DND-41 (cell line): ENCODE data around the gene AKR1C2.
"Not testable (repeated sequence)": the region's sequence is repeated elsewhere in the genome, so short reads cannot be mapped to it uniquely, and the experiment has no call there.

Experiments used
- ATAC-seq: fragments of 200-7000 bp; cut with Tn5 transposase; 3 replicates; pipeline ENCODE4 v1.9.1; 2021; ENCODE audit warnings: low read depth; ENCODE audit not compliant: insufficient read depth
- DNase-seq: peaks from one replicate; pipeline ENCODE4 v3.0.0-alpha.2; 2020
- H2AFZ ChIP-seq: 2 replicates; pipeline ENCODE4 v1.6.0; 2012; ENCODE audit warnings: low read depth, low read length
- H3K27ac ChIP-seq: 2 replicates; pipeline ENCODE4 v1.5.1; 2012; ENCODE audit warnings: low read length, inconsistent platforms
- H3K27me3 ChIP-seq: fragments of 200-600 bp; sonication (generic); 2 replicates; pipeline ENCODE4 v1.6.0; 2012; ENCODE audit warnings: low read length, mild to moderate bottlenecking, inconsistent platforms; ENCODE audit not compliant: insufficient read depth, poor library complexity
- H3K36me3 ChIP-seq: 2 replicates; pipeline ENCODE4 v1.5.1; 2012; ENCODE audit warnings: low read length, inconsistent platforms; ENCODE audit not compliant: insufficient read depth
- H3K4me1 ChIP-seq: 2 replicates; pipeline ENCODE4 v1.5.1; 2012; ENCODE audit warnings: mild to moderate bottlenecking, low read length; ENCODE audit not compliant: insufficient read depth
- H3K4me2 ChIP-seq: 2 replicates; pipeline ENCODE4 v1.6.0; 2012; ENCODE audit warnings: mild to moderate bottlenecking, moderate library complexity, low read length, inconsistent platforms; ENCODE audit not compliant: insufficient read depth
- H3K4me3 ChIP-seq, 2 experiments: fragments of 200-600 bp in 1 of 2; shearing (Covaris generic) in 1 of 2; 2 replicates each; pipeline ENCODE4 v1.5.1; 2012 to 2016; ENCODE audit warnings: inconsistent platforms in 2 of 2, low read length in 2 of 2, mild to moderate bottlenecking in 2 of 2, low read depth in 1 of 2, moderate library complexity in 1 of 2
- H3K79me2 ChIP-seq: 2 replicates; pipeline ENCODE4 v1.6.0; 2012; ENCODE audit warnings: low read length, inconsistent platforms; ENCODE audit not compliant: insufficient read depth
- H3K9ac ChIP-seq: 2 replicates; pipeline ENCODE4 v1.6.0; 2012; ENCODE audit warnings: low read depth, mild to moderate bottlenecking, inconsistent platforms, low read length, moderate library complexity
- H3K9me3 ChIP-seq: 2 replicates; pipeline ENCODE4 v1.5.1; 2012; ENCODE audit warnings: low read length, moderate library complexity, mild to moderate bottlenecking, inconsistent platforms; ENCODE audit not compliant: insufficient read depth, severe bottlenecking
- H4K20me1 ChIP-seq: 2 replicates; pipeline ENCODE4 v1.6.0; 2012; ENCODE audit warnings: low read length; ENCODE audit not compliant: insufficient read depth
- EZH2 ChIP-seq: IDR thresholded peaks from 3 replicates; pipeline ENCODE4 v1.6.1; 2012; ENCODE audit warnings: borderline replicate concordance, low read depth, mild to moderate bottlenecking, moderate library complexity, low read length, inconsistent platforms; ENCODE audit not compliant: severe bottlenecking
- TF ChIP-seq, protein P1 (sequence below): IDR thresholded peaks from 2 replicates; pipeline ENCODE4 v1.5.1; 2012; ENCODE audit warnings: borderline replicate concordance, low read length, moderate library complexity, mild to moderate bottlenecking; ENCODE audit not compliant: poor library complexity, severe bottlenecking; ENCODE audit errors: extremely low read depth

The AKR1C2 gene

GRCh38 chr10:4990217-4990616, 13.4 kb downstream of the AKR1C2 start:
- ATAC-seq (no peak), DNase-seq (no peak)
- Histone ChIP-seq H3K27me3 (peaks cover 3% of the 10 kb centered on the region), H3K4me3 (no peak overlapping the region), H3K36me3 (no peaks in the 10 kb centered on the region), H3K9ac (no peak overlapping the region), H3K4me1 (no peaks in the 10 kb centered on the region), H3K4me2 (no peak overlapping the region), H2AFZ (no peak overlapping the region), H3K27ac (no peak overlapping the region), H3K9me3 (no peaks in the 10 kb centered on the region), H3K79me2 (no peaks in the 10 kb centered on the region), H4K20me1 (no peaks in the 10 kb centered on the region)
- TF ChIP-seq, protein P1, sequence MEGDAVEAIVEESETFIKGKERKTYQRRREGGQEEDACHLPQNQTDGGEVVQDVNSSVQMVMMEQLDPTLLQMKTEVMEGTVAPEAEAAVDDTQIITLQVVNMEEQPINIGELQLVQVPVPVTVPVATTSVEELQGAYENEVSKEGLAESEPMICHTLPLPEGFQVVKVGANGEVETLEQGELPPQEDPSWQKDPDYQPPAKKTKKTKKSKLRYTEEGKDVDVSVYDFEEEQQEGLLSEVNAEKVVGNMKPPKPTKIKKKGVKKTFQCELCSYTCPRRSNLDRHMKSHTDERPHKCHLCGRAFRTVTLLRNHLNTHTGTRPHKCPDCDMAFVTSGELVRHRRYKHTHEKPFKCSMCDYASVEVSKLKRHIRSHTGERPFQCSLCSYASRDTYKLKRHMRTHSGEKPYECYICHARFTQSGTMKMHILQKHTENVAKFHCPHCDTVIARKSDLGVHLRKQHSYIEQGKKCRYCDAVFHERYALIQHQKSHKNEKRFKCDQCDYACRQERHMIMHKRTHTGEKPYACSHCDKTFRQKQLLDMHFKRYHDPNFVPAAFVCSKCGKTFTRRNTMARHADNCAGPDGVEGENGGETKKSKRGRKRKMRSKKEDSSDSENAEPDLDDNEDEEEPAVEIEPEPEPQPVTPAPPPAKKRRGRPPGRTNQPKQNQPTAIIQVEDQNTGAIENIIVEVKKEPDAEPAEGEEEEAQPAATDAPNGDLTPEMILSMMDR = no peak
- TF ChIP-seq EZH2 = no peak

- H3K36me3 ChIP-seq, H3K9me3 ChIP-seq, DNase-seq, H3K4me1 ChIP-seq, H3K4me2 ChIP-seq, H3K27ac ChIP-seq, ATAC-seq, H3K4me3 ChIP-seq, H3K79me2 ChIP-seq, H2AFZ ChIP-seq, H4K20me1 ChIP-seq, H3K27me3 ChIP-seq, H3K9ac ChIP-seq: not testable (repeated sequence)
Observed at GRCh38 chr10:4988000-4988641, 15.5 kb downstream of the AKR1C2 start.

GRCh38 chr10:4984971-4985594, 18.6 kb downstream of the AKR1C2 start:
- DNase-seq = no peak
- H4K20me1 ChIP-seq = no peaks in the 10 kb centered on the region
- TF ChIP-seq, protein P1 = no peak
- no peak for TF ChIP-seq EZH2
- H3K4me1 ChIP-seq = no peaks in the 10 kb centered on the region
- H3K4me3 ChIP-seq = no peak overlapping the region
- H3K4me2 ChIP-seq = no peak overlapping the region
- H3K79me2 ChIP-seq = no peaks in the 10 kb centered on the region
- ATAC-seq = no peak
- no peak overlapping the region for H2AFZ ChIP-seq
- no peaks in the 10 kb centered on the region for H3K27me3 ChIP-seq
- H3K36me3 ChIP-seq = no peaks in the 10 kb centered on the region
- no peak overlapping the region for H3K27ac ChIP-seq
- H3K9me3 ChIP-seq = no peaks in the 10 kb centered on the region
- no peak overlapping the region for H3K9ac ChIP-seq

- Histone ChIP-seq H3K79me2 (no peaks in the 10 kb centered on the region), H3K4me3 (no peak overlapping the region), H3K9me3 (no peaks in the 10 kb centered on the region), H2AFZ (no peak overlapping the region), H3K4me1 (no peaks in the 10 kb centered on the region), H3K27me3 (no peaks in the 10 kb centered on the region), H3K9ac (no peak overlapping the region), H3K36me3 (no peaks in the 10 kb centered on the region), H3K27ac (no peak overlapping the region), H4K20me1 (no peaks in the 10 kb centered on the region), H3K4me2 (no peak overlapping the region)
- DNase-seq (no peak), ATAC-seq (no peak)
- TF ChIP-seq, protein P1 = no peak
- TF ChIP-seq EZH2 = no peak
Observed at GRCh38 chr10:4984223-4984622, 19.4 kb downstream of the AKR1C2 start.
